HEK293T (cell line): ENCODE measurements around the gene ENTREP1.

Source experiments
- CTBP1 ChIP-seq: fragments of 450-650 bp; IDR thresholded peaks from 2 replicates; pipeline ENCODE4 v1.6.1; 2016; ENCODE audit warnings: borderline replicate concordance
- FOXK2 ChIP-seq: fragments of 450-650 bp; IDR thresholded peaks from 2 replicates; pipeline ENCODE4 v1.6.1; 2016; ENCODE audit warnings: mild to moderate bottlenecking
- HDGF ChIP-seq: fragments of 450-650 bp; IDR thresholded peaks from 2 replicates; pipeline ENCODE4 v1.6.1; 2017; ENCODE audit warnings: antibody characterized with exemption, borderline replicate concordance
- LEF1 ChIP-seq: fragments of 450-650 bp; IDR thresholded peaks from 2 replicates; pipeline ENCODE4 v1.6.1; 2017; ENCODE audit warnings: mild to moderate bottlenecking, borderline replicate concordance
- NFRKB ChIP-seq: fragments of 450-650 bp; IDR thresholded peaks from 2 replicates; pipeline ENCODE4 v1.6.1; 2016; ENCODE audit warnings: mild to moderate bottlenecking, moderate library complexity
- SP1 ChIP-seq: fragments of 450-650 bp; IDR thresholded peaks from 2 replicates; pipeline ENCODE4 v1.6.1; 2017
- SUZ12 ChIP-seq: fragments of 450-650 bp; IDR thresholded peaks from 2 replicates; pipeline ENCODE4 v1.6.1; 2016; ENCODE audit warnings: mild to moderate bottlenecking
- TARDBP ChIP-seq: fragments of 450-650 bp; IDR thresholded peaks from 2 replicates; pipeline ENCODE4 v1.6.1; 2016
- ZNF384 ChIP-seq: fragments of 450-650 bp; IDR thresholded peaks from 2 replicates; pipeline ENCODE4 v1.6.1; 2016

GRCh38 chr9:69325409-69326212 is 596 bp downstream of the ENTREP1 start:
- TF ChIP-seq ZNF384, result no peak
- no peak for TF ChIP-seq CTBP1
- TF ChIP-seq NFRKB, result no peak
- no peak for TF ChIP-seq SUZ12
- no peak for TF ChIP-seq LEF1
- TF ChIP-seq TARDBP, result no peak
- no peak for TF ChIP-seq FOXK2
- TF ChIP-seq SP1, result no peak
- TF ChIP-seq HDGF, result no peak
